ENCODE measurements around the gene METTL24.
"Not testable (repeated sequence)": the region's sequence is repeated elsewhere in the genome, so short reads cannot be mapped to it uniquely, and the experiment has no call there.

- TF ChIP-seq CTCF, POLR2A (IDR thresholded peaks at IDR 0.05): not testable (repeated sequence)
Observed at GRCh38 chr6:110303692-110304091, 54.5 kb downstream of the METTL24 start.
